ENCODE results near the gene TIAM1.

TIAM1 gene, protein sequence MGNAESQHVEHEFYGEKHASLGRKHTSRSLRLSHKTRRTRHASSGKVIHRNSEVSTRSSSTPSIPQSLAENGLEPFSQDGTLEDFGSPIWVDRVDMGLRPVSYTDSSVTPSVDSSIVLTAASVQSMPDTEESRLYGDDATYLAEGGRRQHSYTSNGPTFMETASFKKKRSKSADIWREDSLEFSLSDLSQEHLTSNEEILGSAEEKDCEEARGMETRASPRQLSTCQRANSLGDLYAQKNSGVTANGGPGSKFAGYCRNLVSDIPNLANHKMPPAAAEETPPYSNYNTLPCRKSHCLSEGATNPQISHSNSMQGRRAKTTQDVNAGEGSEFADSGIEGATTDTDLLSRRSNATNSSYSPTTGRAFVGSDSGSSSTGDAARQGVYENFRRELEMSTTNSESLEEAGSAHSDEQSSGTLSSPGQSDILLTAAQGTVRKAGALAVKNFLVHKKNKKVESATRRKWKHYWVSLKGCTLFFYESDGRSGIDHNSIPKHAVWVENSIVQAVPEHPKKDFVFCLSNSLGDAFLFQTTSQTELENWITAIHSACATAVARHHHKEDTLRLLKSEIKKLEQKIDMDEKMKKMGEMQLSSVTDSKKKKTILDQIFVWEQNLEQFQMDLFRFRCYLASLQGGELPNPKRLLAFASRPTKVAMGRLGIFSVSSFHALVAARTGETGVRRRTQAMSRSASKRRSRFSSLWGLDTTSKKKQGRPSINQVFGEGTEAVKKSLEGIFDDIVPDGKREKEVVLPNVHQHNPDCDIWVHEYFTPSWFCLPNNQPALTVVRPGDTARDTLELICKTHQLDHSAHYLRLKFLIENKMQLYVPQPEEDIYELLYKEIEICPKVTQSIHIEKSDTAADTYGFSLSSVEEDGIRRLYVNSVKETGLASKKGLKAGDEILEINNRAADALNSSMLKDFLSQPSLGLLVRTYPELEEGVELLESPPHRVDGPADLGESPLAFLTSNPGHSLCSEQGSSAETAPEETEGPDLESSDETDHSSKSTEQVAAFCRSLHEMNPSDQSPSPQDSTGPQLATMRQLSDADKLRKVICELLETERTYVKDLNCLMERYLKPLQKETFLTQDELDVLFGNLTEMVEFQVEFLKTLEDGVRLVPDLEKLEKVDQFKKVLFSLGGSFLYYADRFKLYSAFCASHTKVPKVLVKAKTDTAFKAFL (N-terminal part only)

DNA sequence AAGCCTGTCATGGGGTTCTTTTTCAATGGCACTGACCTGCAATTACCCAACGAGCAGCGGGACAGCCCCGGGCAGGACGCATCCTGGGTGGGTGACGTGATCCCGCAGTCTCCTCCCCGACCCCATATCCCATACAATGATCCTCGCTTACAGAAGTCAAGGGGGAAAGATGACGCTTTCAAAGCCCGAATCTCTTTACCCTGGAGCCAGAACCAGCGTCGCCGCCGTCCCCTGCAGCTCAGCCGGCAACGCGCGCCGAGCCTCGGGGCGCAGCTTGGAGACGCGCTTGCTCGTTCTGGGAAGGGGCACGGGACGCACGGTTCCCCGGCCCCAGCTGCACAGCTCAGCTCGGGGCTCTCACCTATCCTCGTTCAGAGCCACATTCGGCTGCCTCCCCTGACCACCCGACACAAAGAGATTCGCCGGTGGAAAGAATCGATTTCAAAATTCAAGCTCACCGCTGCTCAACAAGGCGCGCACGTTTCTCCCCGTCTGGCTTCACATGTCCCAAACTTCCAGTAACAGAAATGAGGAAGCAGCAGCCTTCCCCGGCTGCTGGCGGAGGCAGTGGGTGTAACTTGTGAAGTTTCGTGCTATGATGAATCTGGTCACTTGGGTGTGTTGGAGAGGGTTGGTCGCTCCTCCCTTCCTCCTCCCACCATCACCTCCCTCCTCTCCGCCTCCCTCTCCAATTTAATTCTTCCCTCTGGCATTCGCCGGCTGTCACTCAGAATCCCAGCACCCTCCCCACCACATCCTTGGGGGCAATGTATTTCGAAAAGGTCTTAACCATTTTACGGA lies at the start of gene TIAM1:
TIAM1 (minus strand) TSS at position 582 of the 801 bp plus-strand sequence. CDS start 77,289 bp downstream, outside the sequence.
- DNase-seq = no peak

DNA sequence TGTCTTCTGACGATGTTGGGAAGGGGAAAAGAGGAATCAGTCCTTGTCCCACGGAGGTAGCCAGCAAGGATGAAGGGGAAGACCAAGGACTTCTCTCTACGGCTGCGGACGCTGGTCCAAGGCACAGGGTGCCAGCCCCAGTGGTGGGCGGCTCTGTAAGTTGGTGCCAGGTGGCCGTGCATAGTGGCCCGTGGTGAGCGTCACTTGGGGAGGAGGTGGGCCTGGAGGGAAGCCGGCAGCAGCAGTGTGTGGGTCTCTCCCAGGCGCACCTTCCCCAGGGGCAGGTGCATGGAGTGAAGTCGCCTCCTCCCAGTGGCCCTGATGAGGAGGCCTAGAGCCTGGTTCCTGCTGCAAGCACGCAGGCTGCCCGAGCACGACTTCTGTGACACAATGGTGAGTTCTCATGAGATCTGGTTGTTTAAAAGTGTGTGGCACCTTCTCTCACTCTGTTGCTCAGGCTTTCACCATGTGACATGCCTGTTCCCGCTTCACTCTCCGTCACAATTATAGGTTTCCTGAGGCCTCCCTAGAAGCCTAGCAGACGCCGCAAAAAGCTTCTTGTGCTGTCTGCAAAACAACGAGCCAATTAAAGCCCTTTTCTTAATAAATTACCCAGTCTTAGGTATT lies 43.6 kb upstream of the TIAM1 start:
- DNase-seq = no peak

DNA sequence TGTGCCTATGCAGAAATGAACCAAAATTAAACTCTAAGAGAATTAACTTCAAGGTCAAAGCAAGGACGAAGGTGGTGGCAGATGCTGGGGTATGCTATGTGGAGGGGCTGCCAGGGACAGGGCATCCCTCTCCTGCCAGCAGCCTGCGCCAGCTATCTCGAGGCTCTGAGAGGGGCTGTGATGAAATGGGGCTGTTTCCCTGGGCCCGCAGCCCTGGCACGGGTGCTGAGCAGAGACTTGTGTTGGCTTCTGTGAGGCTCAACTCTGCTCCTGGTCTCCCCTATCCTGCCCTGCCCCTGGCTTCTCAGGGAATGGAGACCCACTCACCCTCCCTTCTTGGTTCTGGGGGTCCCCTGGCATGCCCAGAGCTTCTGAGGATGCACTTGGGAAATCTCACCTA lies 41.9 kb upstream of the TIAM1 start:
- no peak for DNase-seq

DNA sequence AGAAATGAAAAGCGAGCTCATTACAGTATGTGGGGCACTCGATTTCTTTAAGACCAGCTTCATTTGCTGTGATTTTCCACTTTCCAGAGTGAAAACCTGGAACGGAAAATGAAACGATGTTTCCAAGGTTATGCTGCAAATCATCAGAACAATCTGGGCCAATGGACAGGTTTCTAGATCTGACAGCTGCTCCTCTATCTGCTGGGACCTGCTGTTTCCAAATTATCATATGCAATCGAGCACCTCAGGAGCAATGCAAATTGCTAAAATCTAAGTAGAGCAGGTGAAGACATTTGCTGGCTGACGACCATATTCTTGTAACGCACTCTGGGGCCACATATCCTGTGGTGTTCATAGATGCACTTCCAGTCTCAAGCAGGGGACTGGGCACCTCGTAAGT lies 39.7 kb upstream of the TIAM1 start:
- no peak for DNase-seq

DNA sequence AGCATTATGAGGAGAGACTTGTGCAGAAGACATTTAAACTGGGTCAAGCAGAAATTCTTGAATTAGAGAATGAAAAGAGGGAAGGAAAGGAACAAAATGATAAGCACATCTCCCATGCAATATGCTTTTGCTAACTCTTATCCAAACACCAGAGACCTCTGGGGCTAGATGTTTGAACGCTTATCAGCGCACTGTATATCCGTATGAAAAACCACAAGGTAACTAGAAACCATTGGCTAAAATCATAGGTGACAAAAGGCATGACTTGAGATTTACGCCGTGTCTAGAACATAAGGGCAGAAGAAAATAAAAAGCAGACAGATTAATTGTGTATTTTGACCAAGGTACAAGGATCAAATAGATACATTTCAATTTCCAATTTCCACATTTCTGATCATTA lies 38.0 kb upstream of the TIAM1 start:
- no peak for DNase-seq

DNA sequence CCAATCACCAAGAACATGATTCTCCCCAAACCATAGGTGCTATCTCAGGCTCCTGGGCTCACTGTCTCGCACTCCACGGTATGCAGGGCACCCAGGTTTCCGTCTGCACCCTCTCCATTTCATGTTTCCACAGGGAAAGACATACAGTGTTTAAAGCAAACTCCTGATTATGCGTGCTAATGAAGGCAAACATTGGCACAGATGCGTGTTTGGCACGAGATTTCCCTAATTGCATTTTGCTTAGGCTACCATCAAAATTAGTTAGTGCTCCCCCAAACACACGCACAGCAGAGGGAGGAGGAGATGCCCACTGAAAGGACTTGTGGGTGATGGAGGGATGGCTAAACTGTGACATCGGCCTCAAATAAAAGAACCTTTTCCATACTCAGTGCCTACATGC lies 32.2 kb upstream of the TIAM1 start:
- peak in 1 of 2 experiments; percentile 30 for DNase-seq

DNA sequence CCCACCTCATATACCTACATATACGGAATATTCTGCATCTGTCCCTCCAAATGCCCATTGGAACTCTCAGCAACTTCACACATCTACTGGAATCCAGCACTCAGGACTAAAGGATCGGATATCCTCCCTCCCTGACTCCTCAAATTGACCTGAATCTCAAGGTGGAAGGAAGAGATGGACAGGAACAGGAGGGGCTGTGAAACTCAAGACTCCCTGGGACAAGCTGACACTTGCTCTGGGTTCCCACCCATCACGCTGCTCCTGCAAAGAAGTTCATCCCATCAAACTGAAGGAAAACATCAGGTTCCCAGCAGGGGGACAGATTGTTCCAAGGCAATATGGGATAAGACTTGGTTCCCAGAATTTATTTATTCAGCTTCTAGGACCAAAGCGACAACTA lies 30.3 kb upstream of the TIAM1 start:
- DNase-seq = no peak

DNA sequence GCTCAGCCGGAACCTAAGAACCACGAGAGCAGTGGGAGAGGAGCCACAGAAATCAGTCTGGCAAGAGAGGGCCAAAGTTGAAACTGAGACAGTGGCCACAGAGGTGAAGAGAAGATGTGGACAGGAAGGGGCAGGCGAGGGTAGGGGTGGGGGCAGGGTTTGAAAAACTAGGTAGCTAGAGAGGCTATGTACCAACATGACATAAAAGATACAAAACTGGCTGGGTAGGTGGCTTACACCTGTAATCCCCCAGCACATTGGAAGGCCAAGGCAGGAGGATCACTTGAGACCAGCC lies 28.4 kb upstream of the TIAM1 start:
- no peak for DNase-seq

DNA sequence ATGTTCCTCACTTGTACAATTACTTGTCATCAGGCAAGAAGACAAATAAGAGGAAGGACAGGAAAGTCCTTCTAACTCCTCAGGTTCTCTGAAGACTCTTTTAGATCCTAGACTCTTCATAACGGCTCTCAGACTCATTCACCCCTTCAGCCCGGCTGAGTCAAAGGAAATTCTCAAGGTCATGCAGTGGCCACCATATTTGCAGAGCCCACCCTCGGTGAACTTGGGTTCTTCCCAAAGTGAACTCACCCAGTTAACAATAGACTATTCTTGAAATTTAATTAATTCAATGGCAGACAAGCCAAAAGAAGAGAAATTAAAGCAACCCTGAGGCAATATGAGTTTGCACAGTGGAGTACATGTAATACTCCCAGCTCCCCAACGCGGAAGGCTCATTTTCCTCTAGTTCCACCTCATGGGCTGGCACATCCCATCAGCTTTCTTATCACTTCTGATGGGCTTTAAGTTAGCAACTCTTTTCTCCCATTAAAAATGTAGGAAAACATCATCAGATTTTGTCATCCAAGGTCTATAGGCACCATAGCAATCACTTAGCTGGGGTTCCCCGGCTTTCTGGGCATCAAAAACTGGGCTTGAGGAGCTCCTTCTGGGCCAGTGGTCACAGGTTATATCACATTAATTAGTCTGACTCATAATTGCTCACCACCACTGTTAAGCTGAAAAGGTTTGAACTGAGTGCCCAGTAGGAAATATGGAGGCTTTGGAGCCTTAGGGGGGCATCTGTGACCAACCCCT lies 27.8 kb upstream of the TIAM1 start:
- DNase-seq = no peak

DNA sequence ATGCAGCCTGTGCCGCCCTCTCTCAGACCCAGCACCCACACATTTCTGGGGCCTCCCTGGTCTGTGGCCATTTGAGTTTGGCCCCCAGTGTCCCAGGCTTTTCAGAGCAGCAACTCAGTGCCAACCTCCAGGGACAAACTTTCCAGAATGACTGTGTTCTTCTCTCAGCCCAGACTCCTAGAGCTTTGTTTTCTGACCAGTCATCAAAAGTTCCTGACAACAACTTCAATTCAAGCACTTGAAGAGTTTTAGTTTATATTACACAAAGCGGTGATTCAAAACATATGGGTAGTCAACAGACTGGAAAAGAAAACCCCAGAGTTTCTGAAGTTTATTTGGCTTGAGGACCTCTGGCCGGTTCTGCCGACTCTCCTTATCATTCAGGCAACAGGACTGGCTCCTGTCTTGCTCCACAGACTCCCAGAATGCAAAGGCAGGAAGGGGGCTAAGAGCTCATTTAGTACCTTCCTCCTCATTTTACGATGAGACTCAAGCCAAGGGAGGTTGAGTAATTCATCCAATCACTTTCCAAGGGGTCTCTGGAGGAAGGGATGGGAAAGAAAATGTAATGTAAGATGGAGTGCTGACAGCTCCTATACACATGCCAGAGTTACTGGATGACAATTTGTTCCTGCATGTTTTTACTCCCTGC lies 27.0 kb upstream of the TIAM1 start:
- DNase-seq = no peak

DNA sequence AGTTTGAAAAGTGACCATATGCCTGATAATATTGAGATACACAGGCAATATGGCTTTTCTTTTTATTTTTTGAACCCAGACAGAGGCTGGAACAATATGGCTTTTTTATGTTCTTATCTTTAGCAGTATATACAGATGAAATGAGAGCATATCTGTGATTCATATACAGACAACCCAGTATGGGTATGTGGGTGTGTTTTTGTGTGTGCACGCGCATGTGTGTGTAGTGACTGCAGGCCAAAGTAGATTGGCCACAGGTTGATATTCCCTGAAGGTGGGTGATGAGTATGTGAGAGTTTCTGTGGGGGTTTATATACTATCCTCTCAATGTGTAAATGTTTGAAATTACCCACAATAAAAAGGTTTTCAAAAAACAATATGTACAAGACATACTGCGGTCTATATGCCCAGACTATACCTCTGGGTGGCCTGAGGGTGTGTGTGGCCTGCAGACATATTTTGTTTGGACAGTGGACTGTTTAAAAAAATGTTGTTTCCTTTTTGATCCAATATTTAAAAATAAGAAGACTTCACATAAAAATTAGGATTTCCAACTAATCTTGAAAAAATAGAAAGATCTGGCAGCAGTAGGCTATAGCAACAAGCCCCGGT lies 26.3 kb upstream of the TIAM1 start:
- no peak for DNase-seq

DNA sequence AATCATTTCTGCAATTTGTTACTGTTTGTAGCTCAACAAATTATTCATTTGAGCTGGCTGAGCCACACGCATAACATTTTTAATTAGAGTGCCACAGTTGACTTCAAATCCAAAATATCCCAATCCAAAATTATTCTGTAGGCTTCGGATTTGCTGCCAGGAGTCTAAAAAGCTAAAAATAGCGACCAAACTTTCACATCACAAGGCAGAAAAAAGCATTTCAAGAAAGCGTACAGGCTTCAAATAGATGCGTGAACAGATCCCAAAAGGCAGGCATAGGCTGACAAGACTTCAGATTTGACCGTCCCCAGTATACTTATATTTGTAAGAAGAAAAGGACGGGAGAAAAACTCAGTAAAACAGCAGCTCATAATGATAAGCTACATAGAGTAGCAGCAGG lies 24.3 kb upstream of the TIAM1 start:
- no peak for DNase-seq

DNA sequence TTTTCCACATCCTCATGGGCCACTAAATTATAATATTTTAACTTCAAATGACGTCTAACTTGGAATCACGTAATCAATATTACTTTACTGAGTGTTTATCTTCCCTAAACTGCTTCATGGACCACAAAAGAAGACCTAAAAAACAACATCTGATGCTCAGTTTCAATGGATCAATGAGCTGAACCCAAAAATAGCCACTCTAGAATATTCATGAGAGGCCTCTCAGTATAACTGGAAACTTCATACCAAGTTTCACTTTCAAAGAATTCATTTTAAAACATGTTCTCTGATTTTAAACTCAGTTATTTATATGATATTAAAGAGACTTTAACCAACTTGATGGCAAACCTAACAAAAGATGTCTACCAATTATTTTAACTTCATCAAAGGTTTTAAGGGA lies 23.7 kb upstream of the TIAM1 start:
- DNase-seq = no peak

DNA sequence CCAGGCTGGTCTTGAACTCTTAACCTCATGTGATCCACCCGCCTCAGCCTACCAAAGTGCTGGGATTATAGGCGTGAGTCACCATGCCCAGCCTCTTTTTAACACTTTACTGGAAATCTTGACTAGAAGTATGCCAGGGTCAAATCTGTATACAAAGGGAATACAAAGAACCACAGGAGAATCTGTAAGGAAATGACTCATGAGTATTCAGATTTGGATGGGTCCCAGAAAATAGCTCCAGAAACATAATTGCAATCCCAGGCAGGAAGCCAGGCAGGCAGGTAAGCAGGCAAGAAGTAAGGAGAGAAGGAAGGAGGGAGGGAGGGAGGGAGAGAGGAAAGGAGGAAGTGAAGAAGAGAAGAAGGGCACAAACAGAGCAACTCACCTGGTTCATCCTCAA lies 22.8 kb upstream of the TIAM1 start:
- DNase-seq = no peak

DNA sequence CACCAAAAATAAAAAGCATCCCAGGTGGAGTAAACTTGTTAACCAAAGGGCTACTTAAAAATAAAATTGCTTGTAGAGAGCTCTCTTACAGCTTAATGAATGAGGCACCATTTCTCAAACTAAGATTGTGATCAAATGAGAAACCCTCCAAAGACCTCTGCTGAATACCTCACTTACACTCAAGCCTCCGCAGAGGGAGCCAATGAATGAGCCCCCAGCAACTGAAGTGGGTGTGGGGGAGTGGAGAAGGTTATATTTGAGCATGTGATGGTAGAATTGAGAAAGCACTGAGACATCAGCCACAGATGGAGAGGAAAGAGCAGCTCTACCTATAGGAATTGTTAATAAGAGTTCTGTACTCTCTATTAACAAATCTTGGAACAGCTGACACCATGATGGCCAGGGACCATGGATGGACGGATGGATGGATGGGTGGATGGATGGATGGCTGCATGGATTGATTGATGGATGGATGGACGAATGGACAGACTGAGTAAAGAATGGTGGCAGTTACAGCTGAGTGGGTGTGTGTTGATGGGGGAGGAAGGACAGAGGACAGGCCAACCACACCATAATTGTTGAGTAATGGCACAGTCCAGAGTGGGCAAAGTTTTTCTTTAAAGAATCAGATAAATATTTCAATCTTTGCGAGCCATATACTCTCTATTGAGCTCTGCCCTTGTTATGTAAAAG lies 20.3 kb upstream of the TIAM1 start:
- no peak for DNase-seq

DNA sequence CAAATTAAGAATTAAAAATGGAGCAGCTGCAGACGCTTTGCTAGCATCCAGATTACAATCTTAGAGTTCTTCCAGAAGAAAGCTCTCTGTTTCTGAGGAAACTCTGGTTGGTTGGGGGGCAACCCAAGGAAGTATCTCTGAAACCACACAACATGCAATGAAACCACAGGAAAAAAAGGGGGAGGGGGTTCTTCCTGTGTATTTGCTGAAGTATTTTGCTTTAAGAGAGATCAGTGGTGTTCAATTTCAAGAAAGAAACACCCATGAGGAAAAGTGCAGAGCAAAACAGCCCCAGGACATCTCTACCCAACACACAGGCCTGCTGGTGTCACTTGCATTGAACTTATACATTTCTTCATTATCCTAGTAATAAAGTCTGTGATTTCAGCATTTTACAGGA lies 19.7 kb upstream of the TIAM1 start:
- DNase-seq = no peak

DNA sequence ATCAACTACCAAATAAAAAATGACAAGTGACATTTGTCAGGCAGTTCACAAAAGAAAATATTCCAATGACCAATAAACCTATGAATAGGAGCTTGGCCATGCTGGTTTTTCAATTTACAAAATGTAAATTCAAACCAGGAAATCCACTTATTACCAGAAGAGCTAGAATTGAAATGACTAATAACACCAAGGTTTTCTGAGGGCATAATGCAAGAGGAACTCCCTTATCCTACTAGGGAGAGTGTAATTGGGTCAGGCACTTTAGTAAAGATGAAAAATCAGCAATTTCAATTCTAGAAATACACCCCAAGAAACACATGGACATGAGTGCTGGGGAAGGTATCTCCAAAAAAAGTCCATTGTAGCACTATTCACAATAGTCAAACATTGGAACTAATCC lies 16.7 kb upstream of the TIAM1 start:
- DNase-seq = no peak

DNA sequence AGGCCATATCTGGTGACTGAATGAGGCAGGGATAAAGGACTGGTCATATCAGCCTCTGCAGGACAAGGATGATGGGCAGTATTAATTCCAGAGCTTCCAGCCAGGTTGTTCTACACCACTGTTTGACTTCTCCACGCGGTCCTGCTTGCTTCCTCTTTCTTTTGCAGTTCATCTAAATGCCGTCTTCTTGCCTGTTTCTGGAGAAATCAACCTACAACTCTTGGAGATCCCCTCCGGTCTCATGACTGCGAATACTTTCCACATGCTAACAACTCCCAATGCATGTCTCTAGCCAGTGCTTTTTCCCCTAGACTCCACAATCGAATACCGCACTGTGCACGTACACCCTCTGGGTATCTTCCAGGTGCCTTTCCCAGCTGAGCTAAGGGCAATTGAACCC lies 14.1 kb upstream of the TIAM1 start:
- no peak for DNase-seq

DNA sequence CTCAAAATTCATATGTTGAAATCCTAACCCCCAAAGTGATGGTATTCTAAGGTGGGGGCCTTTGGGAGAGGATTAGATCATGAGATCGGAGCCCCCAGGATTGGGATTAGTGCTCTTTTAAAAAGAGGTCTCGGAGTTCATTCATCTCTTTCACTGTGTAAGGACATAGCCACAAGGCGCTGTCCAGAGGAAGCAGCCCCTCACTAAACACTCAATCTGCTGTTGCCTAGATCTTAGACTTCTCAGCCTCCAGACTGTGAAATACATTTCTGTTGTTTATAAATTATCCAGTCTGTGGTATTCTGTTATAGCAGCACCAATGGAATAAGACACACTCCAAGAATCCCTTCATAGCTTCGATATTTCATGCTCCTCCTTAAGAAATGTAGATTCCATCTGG lies 12.4 kb upstream of the TIAM1 start:
- no peak for DNase-seq
